Fibroblast of the aortic adventitia (primary cell): Measurements from ENCODE around the gene P4HTM. TPM values are rescaled to one million over a fixed set of nuclear protein-coding genes. Genes with fewer than 3 reads are reported as not detected.

Experiments used
- DNase-seq: peaks from one replicate; pipeline ENCODE4 v3.0.0-alpha.2; 2010; ENCODE audit warnings: low read depth
- H3K4me3 ChIP-seq: 2 replicates; pipeline ENCODE4 v1.5.1; 2011; ENCODE audit warnings: low read depth, mild to moderate bottlenecking, control low read depth, low read length, moderate library complexity
- total RNA-seq: library from RNA; depleted of rRNA; stranded (reverse); fragments of >200 nt; gene quantifications from 2 replicates; pipeline ENCODE4 v1.2.3, GENCODE V29; 2012; ENCODE audit warnings: low replicate concordance
- TF ChIP-seq, protein P1 (sequence below): IDR thresholded peaks from 2 replicates; pipeline ENCODE4 v1.5.1; 2011; ENCODE audit warnings: mild to moderate bottlenecking, low read length, control low read depth, inconsistent platforms; ENCODE audit not compliant: insufficient read depth

The P4HTM gene
- total RNA-seq, 1 donor = 22.2 TPM

DNA sequence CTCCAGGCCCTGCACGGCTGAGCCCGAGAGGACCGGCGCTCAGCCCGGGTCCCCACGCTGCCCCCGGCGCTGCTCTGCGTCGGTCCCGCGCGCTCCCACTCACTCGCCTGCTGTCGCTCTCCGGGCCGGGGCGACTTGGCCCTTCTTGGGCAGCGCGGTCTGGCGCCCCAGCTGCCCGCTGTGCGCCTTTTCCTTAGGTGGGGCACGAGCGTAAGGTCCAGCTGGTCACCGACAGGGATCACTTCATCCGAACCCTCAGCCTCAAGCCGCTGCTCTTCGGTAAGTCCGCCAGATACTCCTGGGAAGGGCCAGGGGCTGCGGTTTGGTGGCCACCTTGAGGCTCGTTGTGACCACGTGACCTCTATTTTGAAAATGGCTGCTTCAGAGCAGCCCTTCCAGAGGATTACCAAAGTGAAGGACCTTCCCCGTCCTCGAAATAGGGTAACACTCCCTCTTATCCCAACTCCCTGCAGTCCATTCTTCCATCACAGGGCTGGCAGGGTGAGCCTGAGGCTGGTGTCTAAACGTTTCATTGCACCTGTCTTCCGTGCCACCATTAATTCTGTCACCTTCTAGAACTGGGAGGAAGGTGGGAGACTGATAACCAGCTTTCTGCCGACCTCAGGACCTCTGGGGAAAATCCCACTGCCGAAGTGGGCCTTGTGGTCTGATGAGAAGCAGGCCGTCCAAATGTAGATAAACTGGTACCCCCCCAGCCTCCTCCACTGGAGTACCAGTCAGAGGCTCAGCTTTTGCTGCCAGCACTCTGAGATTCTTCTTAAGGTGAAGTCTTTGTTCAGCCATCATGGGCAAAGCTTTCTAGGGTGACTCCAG is 812 bp downstream of the P4HTM start:
- TF ChIP-seq, protein P1, sequence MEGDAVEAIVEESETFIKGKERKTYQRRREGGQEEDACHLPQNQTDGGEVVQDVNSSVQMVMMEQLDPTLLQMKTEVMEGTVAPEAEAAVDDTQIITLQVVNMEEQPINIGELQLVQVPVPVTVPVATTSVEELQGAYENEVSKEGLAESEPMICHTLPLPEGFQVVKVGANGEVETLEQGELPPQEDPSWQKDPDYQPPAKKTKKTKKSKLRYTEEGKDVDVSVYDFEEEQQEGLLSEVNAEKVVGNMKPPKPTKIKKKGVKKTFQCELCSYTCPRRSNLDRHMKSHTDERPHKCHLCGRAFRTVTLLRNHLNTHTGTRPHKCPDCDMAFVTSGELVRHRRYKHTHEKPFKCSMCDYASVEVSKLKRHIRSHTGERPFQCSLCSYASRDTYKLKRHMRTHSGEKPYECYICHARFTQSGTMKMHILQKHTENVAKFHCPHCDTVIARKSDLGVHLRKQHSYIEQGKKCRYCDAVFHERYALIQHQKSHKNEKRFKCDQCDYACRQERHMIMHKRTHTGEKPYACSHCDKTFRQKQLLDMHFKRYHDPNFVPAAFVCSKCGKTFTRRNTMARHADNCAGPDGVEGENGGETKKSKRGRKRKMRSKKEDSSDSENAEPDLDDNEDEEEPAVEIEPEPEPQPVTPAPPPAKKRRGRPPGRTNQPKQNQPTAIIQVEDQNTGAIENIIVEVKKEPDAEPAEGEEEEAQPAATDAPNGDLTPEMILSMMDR = no peak
- peak; percentile 35 for DNase-seq

DNA sequence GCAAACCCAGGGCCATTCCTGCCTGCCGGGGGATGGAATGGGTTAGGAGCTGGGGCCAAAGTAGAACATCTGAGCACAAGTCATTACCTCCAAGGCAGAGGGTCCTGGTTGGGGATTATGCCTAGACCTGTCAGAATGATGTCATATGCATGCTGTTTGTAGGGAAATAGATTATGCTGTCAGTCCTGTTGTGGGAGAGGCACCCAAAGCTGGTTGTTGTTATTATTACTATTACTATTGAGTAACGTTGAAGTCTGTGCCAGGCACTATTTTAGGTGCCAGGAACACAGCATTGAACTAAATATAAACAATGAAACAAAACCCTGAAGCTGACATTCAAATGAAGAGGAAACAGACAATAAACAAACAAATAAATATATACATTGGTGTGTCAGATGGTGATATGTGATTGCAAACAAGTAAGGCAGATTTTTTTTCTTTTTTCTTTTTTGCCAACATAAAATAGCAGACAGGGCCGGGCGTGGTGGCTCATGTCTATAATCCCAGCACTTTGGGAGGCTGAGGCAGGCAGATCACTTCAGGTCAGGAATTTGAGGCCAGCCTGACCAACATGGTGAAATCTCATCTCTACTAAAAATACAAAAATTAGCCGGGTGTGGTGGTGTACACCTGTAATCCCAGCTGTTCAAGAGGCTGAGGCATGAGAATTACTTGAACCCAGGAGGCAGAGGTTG is 2.0 kb downstream of the P4HTM start:
- TF ChIP-seq, protein P1 = no peak
- DNase-seq = peak; percentile 23
- peak overlapping the region; percentile 89 for H3K4me3 ChIP-seq

More for the DNA sequence above, 812 bp downstream of the P4HTM start:
- peak overlapping the region; percentile 89 for H3K4me3 ChIP-seq

DNA sequence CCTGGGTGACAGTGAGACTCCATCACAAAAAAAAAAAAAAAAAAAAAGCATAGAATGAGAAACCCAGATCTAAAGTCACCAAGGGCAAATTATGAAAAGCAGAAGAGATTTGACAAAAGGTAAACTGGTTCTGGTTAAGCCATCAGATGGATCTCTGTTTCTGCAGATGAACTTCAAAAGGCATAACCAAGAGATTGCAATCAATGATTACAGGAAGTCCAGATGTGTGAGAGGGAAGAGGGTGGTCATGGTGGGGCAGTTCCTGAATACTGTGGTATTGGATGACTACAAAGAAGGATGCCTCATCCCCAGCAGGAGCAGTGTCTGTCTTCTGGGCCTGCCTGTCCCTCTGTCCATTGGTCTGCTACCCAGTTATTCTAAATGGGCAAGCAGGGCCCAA is 3.8 kb downstream of the P4HTM start:
- DNase-seq = no peak
- no peak overlapping the region for H3K4me3 ChIP-seq
- TF ChIP-seq, protein P1 = no peak

DNA sequence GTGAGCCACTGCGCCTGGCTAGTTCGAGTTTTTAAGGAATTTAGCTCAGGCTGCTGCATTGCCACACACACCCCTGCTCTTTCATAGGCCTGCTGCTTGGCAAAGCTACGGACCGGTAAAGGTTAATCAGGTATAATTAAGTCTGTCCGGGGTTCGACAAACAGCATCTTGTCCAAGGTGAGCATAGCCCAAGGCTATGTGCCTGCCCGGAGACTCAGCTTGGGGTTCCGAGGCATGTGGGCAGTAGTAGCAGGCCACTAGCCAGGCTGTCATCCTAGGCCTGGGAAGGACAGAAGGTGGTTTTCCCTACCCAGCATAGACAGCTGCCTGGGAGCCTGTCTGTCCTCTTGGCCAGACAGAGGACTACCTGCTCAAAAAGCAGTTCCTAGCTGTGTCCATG is 6.6 kb downstream of the P4HTM start:
- H3K4me3 ChIP-seq = no peak overlapping the region
- TF ChIP-seq, protein P1 = no peak
- no peak for DNase-seq

DNA sequence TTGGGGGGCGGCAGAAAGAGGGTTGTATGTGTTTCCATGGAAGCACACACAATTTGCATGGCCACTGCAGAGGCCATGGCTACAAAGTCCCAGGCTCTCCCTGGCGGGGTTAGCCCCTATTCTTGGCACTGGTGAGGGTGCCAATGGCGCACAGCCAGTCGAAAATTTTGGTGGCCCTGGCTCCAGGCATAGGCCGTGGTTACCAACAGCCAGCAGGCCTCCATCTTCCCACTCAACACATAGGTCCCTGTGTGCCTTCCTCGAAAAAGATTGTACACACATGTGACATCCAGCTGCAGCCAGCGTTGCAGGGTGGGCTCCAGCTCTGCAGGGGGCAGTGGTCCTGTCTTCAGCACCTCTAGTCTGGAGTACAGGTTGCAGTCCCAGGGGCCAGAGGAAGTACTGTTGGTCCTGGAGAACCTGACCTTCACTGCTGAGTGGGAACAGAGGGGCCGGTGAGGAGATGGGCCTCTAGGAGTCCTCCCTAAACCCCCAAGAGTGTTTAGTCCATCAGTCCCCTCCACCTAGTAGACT is 7.1 kb downstream of the P4HTM start:
- DNase-seq = no peak
- H3K4me3 ChIP-seq = no peak overlapping the region
- TF ChIP-seq, protein P1 = no peak

DNA sequence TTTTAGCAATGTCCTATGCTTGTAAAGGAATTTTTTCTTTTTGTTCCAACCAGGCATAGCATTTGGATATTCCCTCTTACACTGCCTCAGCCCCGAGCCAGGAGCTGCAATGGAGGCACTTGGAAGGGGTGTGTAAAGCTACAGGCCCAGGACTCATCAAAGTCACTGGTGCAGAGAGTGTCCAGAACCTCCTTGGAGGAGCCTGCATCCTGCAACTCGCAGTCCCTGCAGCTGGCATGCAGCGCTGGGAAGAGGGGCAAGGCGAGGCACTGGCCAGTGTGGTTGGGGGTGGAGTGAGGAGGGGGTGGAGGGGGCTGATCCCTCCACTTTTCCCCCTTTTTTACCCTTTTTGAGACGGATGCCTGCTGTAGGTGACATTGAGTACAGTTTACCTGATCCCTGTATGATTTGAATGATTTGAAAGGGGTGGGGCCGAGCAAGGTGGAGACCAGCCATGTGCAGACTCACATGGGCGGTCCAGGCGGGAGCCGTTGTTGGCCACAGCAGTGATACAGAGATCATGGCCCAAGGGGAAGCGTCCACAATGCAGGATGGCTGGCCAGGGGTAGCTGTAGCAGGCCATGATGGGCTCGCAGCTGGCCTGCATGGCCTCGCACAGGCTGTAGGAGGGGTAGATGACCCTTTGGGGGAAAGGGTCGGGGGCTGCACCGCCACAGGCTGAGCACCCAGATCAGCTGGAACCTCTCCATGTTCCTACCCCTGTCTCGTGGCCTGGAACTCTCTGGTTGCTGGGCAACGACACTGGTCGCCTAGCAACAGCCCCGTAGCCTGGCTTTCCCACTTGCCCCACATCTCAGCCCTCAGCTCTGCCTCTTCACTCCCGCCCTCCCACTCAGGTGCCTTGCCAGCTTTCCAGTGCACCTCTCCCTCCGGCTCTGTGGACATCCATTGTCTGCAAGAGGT is 7.9 kb downstream of the P4HTM start:
- no peak for DNase-seq
- TF ChIP-seq, protein P1 = no peak
- no peak overlapping the region for H3K4me3 ChIP-seq
